Activated naive CD4-positive, alpha-beta T cell treated with anti-CD3 and anti-CD28 coated beads, Interleukin-2, amount 50 U/mL, for 24 hours (primary cell): ENCODE data around the gene PPP6R1.
A peak's percentile ranks its signal among the peaks of the same experiment; 100 is the strongest.
"Not testable (repeated sequence)": the region's sequence is repeated elsewhere in the genome, so short reads cannot be mapped to it uniquely, and the experiment has no call there.

Experiments used
- H3K27ac Mint-ChIP-seq: one replicate; pipeline ENCODE4 v1.8.0; 2021; ENCODE audit warnings: mild to moderate bottlenecking, mixed read lengths
- H3K27me3 Mint-ChIP-seq: one replicate; pipeline ENCODE4 v1.8.0; 2021; ENCODE audit warnings: mixed read lengths
- H3K36me3 Mint-ChIP-seq: one replicate; pipeline ENCODE4 v1.8.0; 2021; ENCODE audit warnings: mixed read lengths
- H3K4me1 Mint-ChIP-seq: one replicate; pipeline ENCODE4 v1.8.0; 2021; ENCODE audit warnings: mixed read lengths
- H3K4me3 Mint-ChIP-seq: one replicate; pipeline ENCODE4 v1.8.0; 2021; ENCODE audit warnings: mild to moderate bottlenecking, mixed read lengths
- H3K9me3 Mint-ChIP-seq: one replicate; pipeline ENCODE4 v1.8.0; 2021; ENCODE audit warnings: mixed read lengths

PPP6R1 gene

GRCh38 chr19:55208880-55209692, 49.7 kb downstream of the PPP6R1 start, which contains the start of gene PTPRH:
PTPRH (minus strand) TSS chr19:55209501; CDS start chr19:55209433, 68 bp downstream.
- Mint-ChIP-seq H3K4me1 (peaks cover 4% of the 10 kb centered on the region), H3K27me3 (peaks cover 29% of the 10 kb centered on the region), H3K27ac (no peak within 1 kb of the TSS), H3K9me3 (peaks cover 2% of the 10 kb centered on the region), H3K36me3 (peaks cover 5% of the 10 kb centered on the region), H3K4me3 (no peak within 1 kb of the TSS)

DNA sequence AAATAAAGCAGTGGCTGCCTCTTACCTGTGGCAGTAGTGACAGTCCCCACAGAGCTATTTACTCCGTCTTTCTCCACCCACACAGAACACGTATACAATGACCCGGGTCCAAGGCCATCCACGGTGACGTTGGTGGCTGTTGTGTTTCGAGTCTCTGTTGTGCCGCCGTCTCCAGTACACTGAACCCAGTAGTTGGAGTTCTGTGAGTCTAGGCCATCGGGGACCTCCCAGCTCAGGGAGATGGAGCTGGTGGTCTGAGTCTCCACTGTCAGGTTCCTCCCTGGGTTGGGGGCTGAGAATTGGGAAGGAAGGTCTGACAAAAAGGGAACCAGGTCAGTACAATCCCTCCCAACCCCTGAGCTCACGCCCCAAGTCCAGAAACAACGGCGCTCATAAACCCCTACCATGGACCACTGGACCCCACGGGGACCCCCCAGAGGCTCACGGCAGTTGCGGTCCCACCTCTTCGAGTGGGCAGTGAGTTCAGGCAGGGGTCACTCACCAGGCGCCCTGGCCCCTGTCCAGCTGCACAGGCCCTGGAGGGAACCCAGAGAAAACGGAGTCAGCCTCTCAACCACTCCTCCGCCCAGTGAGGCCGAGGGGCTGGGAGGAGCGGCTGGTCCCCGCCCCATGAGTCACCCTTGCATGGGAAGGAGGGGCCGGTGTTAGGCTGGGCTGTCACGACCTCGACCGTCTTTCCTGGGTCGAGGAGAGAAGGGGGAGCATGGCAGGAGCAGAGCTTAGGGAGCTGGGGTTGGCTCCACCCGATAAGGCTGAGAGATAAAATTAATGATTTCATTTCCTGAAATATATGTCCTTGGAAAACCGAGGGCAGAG, 51.9 kb downstream of the PPP6R1 start:
- H3K4me1 Mint-ChIP-seq, result peaks cover 4% of the 10 kb centered on the region
- peaks cover 27% of the 10 kb centered on the region for H3K27me3 Mint-ChIP-seq

GRCh38 chr19:55202199-55202598, 56.6 kb downstream of the PPP6R1 start:
- H3K27ac Mint-ChIP-seq, H3K9me3 Mint-ChIP-seq, H3K36me3 Mint-ChIP-seq, H3K4me1 Mint-ChIP-seq, H3K4me3 Mint-ChIP-seq: not testable (repeated sequence)
- peaks cover 26% of the 10 kb centered on the region for H3K27me3 Mint-ChIP-seq

More for the DNA sequence above, 51.9 kb downstream of the PPP6R1 start:
- peaks cover 2% of the 10 kb centered on the region for H3K36me3 Mint-ChIP-seq
- peak overlapping the region; percentile 65 for H3K27ac Mint-ChIP-seq
- H3K9me3 Mint-ChIP-seq, result no peaks in the 10 kb centered on the region
- no peak overlapping the region for H3K4me3 Mint-ChIP-seq

DNA sequence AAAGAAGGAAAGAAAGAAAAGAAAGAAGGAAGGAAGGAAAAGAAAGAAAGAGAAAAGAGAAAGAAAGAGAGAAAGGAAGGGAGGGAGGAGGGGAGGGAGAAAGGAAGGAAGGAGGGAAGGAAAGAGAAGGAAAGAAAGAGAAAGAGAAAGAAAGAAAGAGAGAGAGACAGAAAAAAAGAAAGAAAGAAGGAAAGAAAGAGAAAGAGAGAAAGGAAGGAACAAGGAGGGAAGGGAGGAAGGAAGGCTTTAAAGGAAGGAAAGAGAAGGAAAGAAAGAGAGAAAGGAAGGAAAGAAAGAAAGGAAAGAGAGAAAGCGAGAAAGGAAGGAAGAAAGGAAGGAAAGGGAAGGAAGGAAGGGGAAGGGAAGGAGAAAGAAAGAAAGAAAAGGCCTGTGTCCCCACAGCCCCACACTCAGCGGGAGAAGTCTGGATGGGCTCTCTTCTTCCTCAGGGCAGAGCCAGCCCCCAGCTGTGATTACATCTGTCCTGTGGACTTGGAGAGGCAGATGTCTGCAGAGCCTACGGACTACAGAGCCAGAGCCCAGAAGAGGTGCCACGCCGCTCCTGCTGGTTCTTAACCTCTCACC, 59.1 kb downstream of the PPP6R1 start:
- Mint-ChIP-seq H3K27ac (no peak overlapping the region), H3K4me1 (no peaks in the 10 kb centered on the region), H3K36me3 (peaks cover 2% of the 10 kb centered on the region), H3K9me3 (no peaks in the 10 kb centered on the region), H3K27me3 (peaks cover 17% of the 10 kb centered on the region), H3K4me3 (no peak overlapping the region)

DNA sequence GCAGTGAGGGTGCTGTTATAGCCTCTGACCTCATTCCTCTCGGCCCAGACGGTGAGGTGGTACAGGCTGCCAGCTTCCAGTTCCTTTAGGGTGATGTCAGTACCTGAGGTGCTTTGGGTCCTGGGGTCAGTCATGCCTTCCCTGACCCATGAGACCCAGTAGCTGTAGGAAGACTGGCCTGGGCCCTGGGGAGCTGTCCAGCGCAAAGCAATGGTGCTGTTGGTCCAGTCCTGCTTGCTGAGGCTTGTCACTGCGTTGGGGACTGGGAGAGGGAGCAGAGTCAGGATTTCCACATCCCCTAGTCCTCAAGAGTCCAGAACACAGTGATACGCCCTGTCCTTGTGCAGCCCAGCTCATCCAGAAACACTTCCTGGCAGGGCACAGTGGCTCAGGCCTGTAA, 60.2 kb downstream of the PPP6R1 start:
- Mint-ChIP-seq H3K9me3 (no peaks in the 10 kb centered on the region), H3K27ac (no peak overlapping the region), H3K4me1 (no peaks in the 10 kb centered on the region), H3K27me3 (peaks cover 12% of the 10 kb centered on the region), H3K36me3 (peaks cover 2% of the 10 kb centered on the region), H3K4me3 (no peak overlapping the region)

DNA sequence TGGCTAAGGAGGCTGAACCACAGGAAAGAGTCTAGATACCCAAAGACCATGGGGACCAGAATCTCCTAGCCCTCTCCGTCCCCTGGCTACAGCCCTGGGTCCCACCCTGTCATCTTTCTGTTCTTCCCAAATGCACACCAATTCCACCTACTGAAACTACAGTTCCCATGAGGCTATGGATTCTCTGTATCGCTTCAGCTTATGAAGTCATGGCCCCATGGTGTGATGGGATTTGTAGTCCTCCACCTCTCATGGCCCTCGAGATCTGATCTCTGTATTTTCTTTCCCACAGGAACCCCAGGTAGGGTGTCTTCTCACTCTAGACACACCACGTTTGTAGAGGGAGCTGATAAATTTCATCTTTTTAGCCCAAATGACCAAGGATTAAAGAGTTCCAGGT, 61.3 kb downstream of the PPP6R1 start:
- Mint-ChIP-seq H3K27ac (no peak overlapping the region), H3K27me3 (peaks cover 11% of the 10 kb centered on the region), H3K4me1 (no peaks in the 10 kb centered on the region), H3K9me3 (no peaks in the 10 kb centered on the region), H3K36me3 (peaks cover 2% of the 10 kb centered on the region), H3K4me3 (no peak overlapping the region)

GRCh38 chr19:55196803-55197202, 62.0 kb downstream of the PPP6R1 start:
- Mint-ChIP-seq H3K36me3 (peaks cover 2% of the 10 kb centered on the region), H3K4me3 (no peak overlapping the region), H3K4me1 (no peaks in the 10 kb centered on the region), H3K27me3 (peaks cover 11% of the 10 kb centered on the region), H3K9me3 (no peaks in the 10 kb centered on the region), H3K27ac (no peak overlapping the region)

GRCh38 chr19:55193481-55193880, 65.3 kb downstream of the PPP6R1 start:
- Mint-ChIP-seq H3K27me3 (peaks cover 3% of the 10 kb centered on the region), H3K27ac (no peak overlapping the region), H3K9me3 (no peaks in the 10 kb centered on the region), H3K4me3 (no peak overlapping the region), H3K4me1 (peaks cover 5% of the 10 kb centered on the region), H3K36me3 (no peaks in the 10 kb centered on the region)

GRCh38 chr19:55189403-55189835, 69.4 kb downstream of the PPP6R1 start:
- no peak overlapping the region for H3K27ac Mint-ChIP-seq
- peaks cover 6% of the 10 kb centered on the region for H3K4me1 Mint-ChIP-seq

GRCh38 chr19:55188625-55189024, 70.2 kb downstream of the PPP6R1 start:
- H3K4me1 Mint-ChIP-seq, result peaks cover 6% of the 10 kb centered on the region
- no peak overlapping the region for H3K27ac Mint-ChIP-seq
- H3K36me3 Mint-ChIP-seq, result no peaks in the 10 kb centered on the region
- H3K27me3 Mint-ChIP-seq, result peaks cover 5% of the 10 kb centered on the region
- no peaks in the 10 kb centered on the region for H3K9me3 Mint-ChIP-seq
- H3K4me3 Mint-ChIP-seq, result no peak overlapping the region

More at GRCh38 chr19:55189403-55189835, 69.4 kb downstream of the PPP6R1 start:
- Mint-ChIP-seq H3K27me3 (no peaks in the 10 kb centered on the region), H3K4me3 (no peak overlapping the region), H3K36me3 (no peaks in the 10 kb centered on the region), H3K9me3 (no peaks in the 10 kb centered on the region)

- Mint-ChIP-seq H3K27me3 (peaks cover 12% of the 10 kb centered on the region), H3K9me3 (no peaks in the 10 kb centered on the region), H3K4me3 (no peak overlapping the region), H3K36me3 (no peaks in the 10 kb centered on the region), H3K27ac (no peak overlapping the region), H3K4me1 (peaks cover 7% of the 10 kb centered on the region)
These were observed 72.7 kb downstream of the PPP6R1 start for GRCh38 chr19:55186080-55186479.

DNA sequence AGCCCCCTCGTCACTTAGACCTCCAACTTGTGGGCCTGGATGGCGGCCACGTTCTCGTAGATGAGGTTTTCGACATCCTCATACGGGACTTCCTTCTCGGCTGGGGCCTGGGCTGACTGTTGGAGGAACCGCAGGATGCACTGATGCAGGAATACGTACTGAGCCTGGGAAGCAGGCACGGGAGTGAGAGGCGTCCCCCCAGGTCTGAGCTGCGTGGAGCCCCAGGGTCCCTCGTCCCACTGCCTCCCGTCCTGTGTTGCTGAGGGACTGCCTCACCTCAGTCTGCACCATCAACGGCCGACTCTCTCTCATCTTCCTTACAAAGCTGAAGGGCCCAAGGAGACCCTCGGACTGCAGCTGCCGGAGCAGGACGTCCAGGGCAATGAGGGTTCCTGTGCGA, 77.1 kb downstream of the PPP6R1 start:
- H3K27ac Mint-ChIP-seq, result no peak overlapping the region
- peaks cover 25% of the 10 kb centered on the region for H3K4me1 Mint-ChIP-seq
- H3K36me3 Mint-ChIP-seq, result no peaks in the 10 kb centered on the region
- H3K9me3 Mint-ChIP-seq, result no peaks in the 10 kb centered on the region
- peaks cover 30% of the 10 kb centered on the region for H3K27me3 Mint-ChIP-seq
- no peak overlapping the region for H3K4me3 Mint-ChIP-seq
